Measurements from ENCODE around the gene CDH2. TPM values are rescaled to one million over a fixed set of nuclear protein-coding genes. Genes with fewer than 3 reads are reported as not detected.

CDH2 gene
- polyA plus RNA-seq, 3 donors from 2014 or later: 0.26 TPM; not detected in 2

GRCh38 chr18:28027755-28028154, 149.2 kb downstream of the CDH2 start:
- DNase-seq: no peak
- H3K4me1 Mint-ChIP-seq: no peaks in the 10 kb centered on the region

GRCh38 chr18:28019425-28020108, 157.4 kb downstream of the CDH2 start:
- DNase-seq: no peak
- H3K36me3 Mint-ChIP-seq: no peaks in the 10 kb centered on the region
- no peak overlapping the region for H3K4me3 Mint-ChIP-seq

More at GRCh38 chr18:28027755-28028154, 149.2 kb downstream of the CDH2 start:
- peaks cover 0 to 15% (median 3%) of the 10 kb centered on the region in 6 donors for H3K9me3 Mint-ChIP-seq
- H3K27me3 Mint-ChIP-seq (ENCODE audit: low read depth in 3 of 3): peaks cover 0 to 3% (median 0%) of the 10 kb centered on the region in 3 donors
- peaks cover 0 to 4% (median 0%) of the 10 kb centered on the region in 3 donors for H3K36me3 Mint-ChIP-seq
- H3K27ac Mint-ChIP-seq: no peak overlapping the region
- H3K4me3 Mint-ChIP-seq: no peak overlapping the region

DNA sequence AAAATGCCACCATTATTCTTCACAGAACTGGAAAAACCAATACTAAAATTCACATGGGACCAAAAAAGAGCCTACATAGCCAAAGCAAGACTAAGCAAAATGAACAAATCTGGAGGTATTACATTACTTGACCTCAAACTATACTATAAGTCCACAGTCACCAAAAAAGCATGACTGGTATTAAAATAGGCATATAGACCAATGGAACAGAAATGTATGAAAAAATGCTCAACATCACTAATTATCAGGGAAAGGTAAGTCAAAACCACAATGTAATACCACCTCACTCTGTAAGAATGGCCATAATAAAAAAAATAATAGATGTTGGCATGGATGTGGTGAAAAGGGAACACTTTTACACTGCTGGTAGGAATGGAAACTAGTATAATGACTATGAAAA, 158.6 kb downstream of the CDH2 start:
- Mint-ChIP-seq H3K36me3 (no peaks in the 10 kb centered on the region), H3K27me3 (ENCODE audit: low read depth in 3 of 3) (no peaks in the 10 kb centered on the region), H3K9me3 (peaks cover 0 to 6% (median 2%) of the 10 kb centered on the region in 6 donors)

More at GRCh38 chr18:28019425-28020108, 157.4 kb downstream of the CDH2 start:
- no peaks in the 10 kb centered on the region for H3K4me1 Mint-ChIP-seq
- H3K9me3 Mint-ChIP-seq: peaks cover 0 to 6% (median 3%) of the 10 kb centered on the region in 6 donors
- H3K27me3 Mint-ChIP-seq (ENCODE audit: low read depth in 3 of 3): no peaks in the 10 kb centered on the region
- no peak overlapping the region for H3K27ac Mint-ChIP-seq

GRCh38 chr18:28015671-28016070, 161.3 kb downstream of the CDH2 start:
- DNase-seq: no peak
- Mint-ChIP-seq H3K9me3 (peaks cover 0 to 6% (median 2%) of the 10 kb centered on the region in 6 donors), H3K27ac (no peak overlapping the region), H3K4me3 (no peak overlapping the region), H3K4me1 (no peaks in the 10 kb centered on the region), H3K36me3 (no peaks in the 10 kb centered on the region), H3K27me3 (ENCODE audit: low read depth in 3 of 3) (no peaks in the 10 kb centered on the region)

More for the DNA sequence above, 158.6 kb downstream of the CDH2 start:
- Mint-ChIP-seq H3K27ac (no peak overlapping the region), H3K4me3 (no peak overlapping the region), H3K4me1 (no peaks in the 10 kb centered on the region)
- no peak for DNase-seq

DNA sequence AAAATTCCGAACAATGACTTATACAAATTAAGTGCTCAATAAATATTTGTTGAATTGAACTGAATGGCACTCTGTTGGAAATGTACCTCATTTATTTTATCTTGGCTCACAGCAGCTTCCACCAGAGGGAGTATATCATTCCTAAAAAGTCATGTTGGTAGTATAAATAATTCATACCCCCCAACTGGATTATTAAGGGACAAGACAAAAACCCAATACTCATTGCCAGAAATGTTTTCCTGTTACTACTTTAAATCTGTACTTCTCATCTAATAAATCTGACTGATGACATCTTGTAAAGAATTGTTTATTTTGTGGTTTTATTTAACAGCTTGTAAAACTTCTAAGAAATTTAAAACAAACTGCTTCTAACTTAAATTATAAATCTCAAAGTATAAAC, 163.9 kb downstream of the CDH2 start:
- Mint-ChIP-seq H3K27ac (no peak overlapping the region), H3K4me3 (no peak overlapping the region), H3K4me1 (no peaks in the 10 kb centered on the region), H3K27me3 (ENCODE audit: low read depth in 3 of 3) (no peaks in the 10 kb centered on the region), H3K9me3 (peaks cover 0 to 6% (median 2%) of the 10 kb centered on the region in 6 donors), H3K36me3 (no peaks in the 10 kb centered on the region)
- DNase-seq: no peak

GRCh38 chr18:28012336-28012735, 164.6 kb downstream of the CDH2 start:
- H3K27ac Mint-ChIP-seq: no peak overlapping the region
- no peaks in the 10 kb centered on the region for H3K36me3 Mint-ChIP-seq
- no peaks in the 10 kb centered on the region for H3K27me3 Mint-ChIP-seq (ENCODE audit: low read depth in 3 of 3)
- no peak overlapping the region for H3K4me3 Mint-ChIP-seq
- peaks cover 0 to 6% (median 1%) of the 10 kb centered on the region in 6 donors for H3K9me3 Mint-ChIP-seq
- no peaks in the 10 kb centered on the region for H3K4me1 Mint-ChIP-seq
- no peak for DNase-seq

- no peaks in the 10 kb centered on the region for H3K27me3 Mint-ChIP-seq (ENCODE audit: low read depth in 3 of 3)
- H3K9me3 Mint-ChIP-seq: peaks cover 0 to 3% (median 0%) of the 10 kb centered on the region in 6 donors
- H3K4me3 Mint-ChIP-seq: no peak overlapping the region
- no peak for DNase-seq
- no peaks in the 10 kb centered on the region for H3K4me1 Mint-ChIP-seq
- no peaks in the 10 kb centered on the region for H3K36me3 Mint-ChIP-seq
- H3K27ac Mint-ChIP-seq: no peak overlapping the region
These were observed 167.3 kb downstream of the CDH2 start for GRCh38 chr18:28009589-28009988.

DNA sequence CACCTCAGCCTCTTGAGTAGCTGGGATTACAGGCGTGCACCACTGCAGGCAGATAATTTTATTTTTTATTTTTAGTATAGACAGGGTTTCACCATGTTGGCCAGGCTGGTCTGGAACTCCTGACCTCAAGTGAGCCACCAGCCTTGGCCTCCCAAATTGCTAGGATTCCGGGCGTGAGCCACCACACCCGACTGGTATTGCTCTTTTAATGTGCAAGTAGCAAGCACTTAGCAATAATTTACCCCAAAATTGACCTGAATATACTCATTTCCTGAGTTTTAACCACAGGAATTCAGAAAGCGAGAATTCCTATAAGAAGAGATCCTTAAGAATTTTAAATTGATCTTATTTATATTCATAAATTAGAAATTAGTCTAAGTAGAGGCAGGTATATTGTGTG, 169.1 kb downstream of the CDH2 start:
- no peak overlapping the region for H3K27ac Mint-ChIP-seq
- H3K9me3 Mint-ChIP-seq: peaks cover 0 to 3% (median under 1%) of the 10 kb centered on the region in 6 donors
- DNase-seq: no peak
- H3K4me3 Mint-ChIP-seq: no peak overlapping the region
- H3K4me1 Mint-ChIP-seq: no peaks in the 10 kb centered on the region
- no peaks in the 10 kb centered on the region for H3K27me3 Mint-ChIP-seq (ENCODE audit: low read depth in 3 of 3)
- no peaks in the 10 kb centered on the region for H3K36me3 Mint-ChIP-seq

- Mint-ChIP-seq H3K36me3 (no peaks in the 10 kb centered on the region), H3K27ac (no peak overlapping the region), H3K9me3 (peaks cover 0 to 6% (median 2%) of the 10 kb centered on the region in 6 donors), H3K27me3 (ENCODE audit: low read depth in 3 of 3) (no peaks in the 10 kb centered on the region), H3K4me1 (no peaks in the 10 kb centered on the region), H3K4me3 (no peak overlapping the region)
- no peak for DNase-seq
These were observed 171.8 kb downstream of the CDH2 start for GRCh38 chr18:28005164-28005563.

DNA sequence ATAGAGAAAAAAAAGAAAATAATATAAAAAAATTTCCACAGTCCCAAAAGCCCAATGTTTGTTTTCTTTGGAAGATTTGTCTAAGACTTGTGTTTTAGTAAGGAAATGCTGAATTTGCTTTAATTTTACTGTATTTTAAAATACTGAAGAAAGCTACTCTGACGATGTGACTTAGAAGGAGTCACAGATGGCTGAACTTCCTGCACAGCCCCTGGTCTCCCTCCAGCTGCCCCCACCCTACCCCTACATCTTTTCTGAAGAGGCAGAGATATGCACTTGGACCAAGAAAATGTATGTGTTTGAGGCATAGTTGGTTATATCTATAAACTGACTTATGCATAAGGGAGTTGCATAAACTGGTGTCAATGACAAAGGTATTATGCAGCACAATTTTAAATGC, 172.3 kb downstream of the CDH2 start:
- peaks cover 0 to 8% (median 2%) of the 10 kb centered on the region in 6 donors for H3K9me3 Mint-ChIP-seq
- no peak for DNase-seq
- no peak overlapping the region for H3K4me3 Mint-ChIP-seq
- peaks cover 0 to under 1% (median 0%) of the 10 kb centered on the region in 3 donors for H3K27me3 Mint-ChIP-seq (ENCODE audit: low read depth in 3 of 3)
- no peaks in the 10 kb centered on the region for H3K4me1 Mint-ChIP-seq
- H3K36me3 Mint-ChIP-seq: no peaks in the 10 kb centered on the region
- H3K27ac Mint-ChIP-seq: no peak overlapping the region

DNA sequence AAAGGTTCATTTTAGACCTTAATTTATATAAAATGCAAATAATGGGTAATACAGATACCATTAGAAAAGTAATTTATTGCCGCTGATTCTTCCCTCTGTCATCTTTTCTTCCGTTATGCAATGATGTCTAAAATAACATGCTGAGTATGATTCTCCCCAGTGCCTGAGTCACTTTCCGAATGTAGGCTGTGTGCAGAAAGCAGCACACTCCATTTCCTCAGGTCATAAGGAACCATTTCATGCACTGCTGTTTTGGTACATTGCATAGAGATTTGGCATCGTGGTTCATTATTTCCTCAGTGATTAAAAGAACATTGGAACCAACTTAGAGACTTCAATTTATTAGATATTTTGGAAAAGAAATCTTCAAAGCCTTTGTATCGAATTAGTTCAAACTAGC, 173.5 kb downstream of the CDH2 start:
- Mint-ChIP-seq H3K36me3 (no peaks in the 10 kb centered on the region), H3K27ac (no peak overlapping the region), H3K27me3 (ENCODE audit: low read depth in 3 of 3) (peaks cover 0 to 1% (median 0%) of the 10 kb centered on the region in 3 donors), H3K4me1 (no peaks in the 10 kb centered on the region), H3K4me3 (no peak overlapping the region), H3K9me3 (peaks cover 0 to 6% (median 1%) of the 10 kb centered on the region in 6 donors)
- no peak for DNase-seq

DNA sequence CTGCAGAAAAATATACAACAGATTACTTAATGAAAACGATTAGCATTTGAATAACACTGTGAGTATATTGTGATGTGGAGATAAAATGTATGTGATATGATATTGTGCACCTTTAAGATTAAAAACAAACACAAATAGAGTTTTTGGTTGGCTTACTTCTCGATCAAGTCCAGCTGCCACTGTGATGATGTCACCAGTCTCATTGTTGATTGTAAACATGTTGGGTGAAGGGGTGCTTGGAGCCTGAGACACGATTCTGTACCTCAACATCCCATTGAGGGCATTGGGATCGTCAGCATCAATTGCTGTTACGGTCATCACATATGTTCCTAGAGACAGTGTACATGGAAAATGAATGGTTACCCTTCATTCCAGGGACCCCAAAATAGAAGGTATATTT, 174.1 kb downstream of the CDH2 start:
- H3K27me3 Mint-ChIP-seq (ENCODE audit: low read depth in 3 of 3): peaks cover 0 to 1% (median 0%) of the 10 kb centered on the region in 3 donors
- no peak for DNase-seq
- H3K36me3 Mint-ChIP-seq: no peaks in the 10 kb centered on the region
- no peak overlapping the region for H3K4me3 Mint-ChIP-seq
- no peaks in the 10 kb centered on the region for H3K4me1 Mint-ChIP-seq
- no peak overlapping the region for H3K27ac Mint-ChIP-seq
- peaks cover 0 to 6% (median 1%) of the 10 kb centered on the region in 6 donors for H3K9me3 Mint-ChIP-seq

DNA sequence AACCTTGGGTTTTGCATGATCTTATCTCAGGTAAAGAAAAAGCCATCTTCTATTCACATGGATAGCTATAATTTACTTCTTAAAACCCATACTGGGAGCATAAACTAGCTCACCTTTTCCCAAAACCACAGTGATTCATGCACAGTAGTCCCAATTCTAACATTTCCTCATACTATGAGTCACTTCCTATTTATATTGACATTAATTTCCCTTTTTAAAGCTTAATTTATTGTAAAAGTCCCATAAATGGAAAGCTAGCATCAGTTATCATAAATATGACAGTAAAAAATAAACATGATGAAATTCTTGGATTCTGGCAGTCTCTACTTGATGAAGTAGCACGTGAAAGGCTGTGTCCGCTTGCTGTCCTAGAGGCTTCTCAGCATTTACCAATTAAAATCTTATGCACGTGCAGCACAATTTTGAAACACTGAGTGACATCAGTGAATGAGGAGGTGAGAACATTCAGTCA, 180.1 kb downstream of the CDH2 start:
- no peaks in the 10 kb centered on the region for H3K4me1 Mint-ChIP-seq
- H3K36me3 Mint-ChIP-seq: peaks cover 0 to 4% (median 0%) of the 10 kb centered on the region in 3 donors
- H3K4me3 Mint-ChIP-seq: no peak overlapping the region
- H3K27me3 Mint-ChIP-seq (ENCODE audit: low read depth in 3 of 3): peaks cover 0 to 1% (median 0%) of the 10 kb centered on the region in 3 donors
- H3K9me3 Mint-ChIP-seq: peaks cover 0 to 6% (median 2%) of the 10 kb centered on the region in 6 donors
- DNase-seq: no peak
- no peak overlapping the region for H3K27ac Mint-ChIP-seq

DNA sequence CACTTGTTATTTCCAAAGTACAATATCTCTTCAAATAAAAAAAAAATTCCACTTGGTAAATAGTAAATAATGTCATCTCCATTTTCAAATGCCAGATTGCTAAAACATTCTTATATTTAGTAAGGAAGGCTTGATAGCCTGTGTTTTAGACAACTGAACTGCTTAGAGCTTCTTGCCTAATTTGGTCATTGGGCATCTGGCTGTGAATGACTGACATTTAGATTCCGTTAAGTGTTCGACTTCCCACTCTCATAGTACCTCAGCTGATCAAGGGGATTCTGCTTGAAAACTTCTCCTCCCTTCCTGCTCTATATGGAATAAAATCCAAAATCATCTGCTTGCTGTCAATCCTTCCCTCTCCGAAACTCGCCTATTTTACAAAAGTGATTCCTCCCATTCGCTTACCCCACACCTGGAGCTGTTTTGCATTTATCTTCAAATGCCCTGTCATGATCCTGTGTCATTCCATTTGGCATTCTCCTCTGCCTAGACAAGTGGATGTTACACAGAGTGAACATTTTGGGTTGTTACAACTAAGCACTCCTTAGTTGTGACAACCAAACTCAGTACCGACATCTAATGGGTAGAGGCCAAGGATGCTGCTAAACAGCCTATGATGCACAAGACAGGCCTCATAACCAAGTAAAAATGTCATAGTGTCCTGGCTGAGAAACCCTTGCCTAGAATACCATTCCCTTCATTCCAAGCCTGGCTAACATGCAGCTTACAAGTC, 181.0 kb downstream of the CDH2 start:
- H3K9me3 Mint-ChIP-seq: peaks cover 0 to 6% (median 1%) of the 10 kb centered on the region in 6 donors
- DNase-seq: no peak
- H3K4me3 Mint-ChIP-seq: no peak overlapping the region
- H3K27me3 Mint-ChIP-seq (ENCODE audit: low read depth in 3 of 3): peaks cover 0 to 1% (median 0%) of the 10 kb centered on the region in 3 donors
- H3K4me1 Mint-ChIP-seq: no peaks in the 10 kb centered on the region
- peaks cover 0 to 4% (median 0%) of the 10 kb centered on the region in 3 donors for H3K36me3 Mint-ChIP-seq
- H3K27ac Mint-ChIP-seq: no peak overlapping the region

Measured in immature natural killer cell (primary cell).